NCI-H2029 treated with DMSO at 0.1 percent for 48 hours (cell line): ENCODE measurements around the gene CBX2.
"Not testable (repeated sequence)": the region's sequence is repeated elsewhere in the genome, so short reads cannot be mapped to it uniquely, and the experiment has no call there.

Experiments used
- DNase-seq: peaks from one replicate; lab custom pipeline; 2025; lab: John Stamatoyannopoulos, UW

The CBX2 gene

GRCh38 chr17:79742951-79743476 is 34.9 kb upstream of the CBX2 start:
- DNase-seq, result no peak

DNA sequence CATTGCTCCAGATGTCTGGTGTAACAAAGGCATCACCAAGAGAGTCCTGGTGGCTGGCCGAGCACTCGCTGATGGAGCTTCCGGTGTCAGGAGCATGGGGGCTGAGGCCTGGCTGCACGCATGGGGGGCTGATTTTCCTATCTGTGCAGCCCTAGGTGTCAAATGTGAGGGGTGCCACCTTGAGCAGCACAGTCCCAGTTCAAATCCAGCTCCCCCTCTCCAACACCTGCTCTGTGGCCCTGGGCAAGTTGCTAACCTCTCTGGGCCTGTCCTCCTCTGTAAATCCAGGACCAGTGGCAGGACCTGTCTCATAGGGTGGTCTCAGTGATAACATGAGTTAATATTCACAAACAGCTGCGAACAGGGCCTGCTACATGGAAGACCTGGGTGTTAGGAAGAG is 34.3 kb upstream of the CBX2 start:
- DNase-seq, result no peak

- no peak for DNase-seq
Observed at GRCh38 chr17:79745641-79746105, 32.3 kb upstream of the CBX2 start.

- DNase-seq, result no peak
Observed at GRCh38 chr17:79746889-79747507, 30.9 kb upstream of the CBX2 start.

DNA sequence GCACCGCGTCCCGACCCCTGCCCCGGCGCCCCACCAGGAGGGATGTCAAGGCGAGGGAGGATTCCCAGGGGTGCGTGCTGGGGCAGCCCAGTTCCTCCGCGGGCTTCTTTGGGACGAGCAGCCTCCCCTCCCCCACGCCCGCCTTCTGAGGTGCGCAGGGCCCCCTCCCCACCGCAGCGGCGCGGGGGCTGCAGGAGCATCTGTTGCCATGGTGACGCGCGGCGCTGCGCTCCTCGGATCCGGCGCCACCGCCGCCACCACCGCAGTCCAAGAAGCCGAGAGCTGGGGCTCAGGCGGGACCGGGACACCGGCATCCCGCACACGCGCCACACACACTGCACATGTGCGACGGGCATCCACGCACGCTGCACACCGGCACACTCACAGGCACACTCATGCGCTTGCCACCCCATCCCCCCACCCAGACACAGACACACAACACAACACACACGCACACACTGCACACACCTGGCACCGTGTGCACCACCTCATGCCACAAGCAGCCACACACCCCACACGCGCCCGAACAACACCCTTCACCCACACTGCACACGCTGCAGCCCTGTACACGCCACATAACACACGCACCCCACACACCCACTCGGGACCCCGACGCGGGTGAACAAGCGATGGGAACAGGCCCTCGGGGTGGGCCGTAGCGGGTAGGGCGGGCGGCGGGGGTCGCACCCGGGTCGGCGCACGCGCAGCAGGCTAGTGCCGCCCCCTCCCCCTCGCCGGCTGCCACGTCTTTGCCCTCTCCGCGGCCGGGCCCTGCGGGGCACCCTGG is 30.2 kb upstream of the CBX2 start:
- DNase-seq, result no peak

DNA sequence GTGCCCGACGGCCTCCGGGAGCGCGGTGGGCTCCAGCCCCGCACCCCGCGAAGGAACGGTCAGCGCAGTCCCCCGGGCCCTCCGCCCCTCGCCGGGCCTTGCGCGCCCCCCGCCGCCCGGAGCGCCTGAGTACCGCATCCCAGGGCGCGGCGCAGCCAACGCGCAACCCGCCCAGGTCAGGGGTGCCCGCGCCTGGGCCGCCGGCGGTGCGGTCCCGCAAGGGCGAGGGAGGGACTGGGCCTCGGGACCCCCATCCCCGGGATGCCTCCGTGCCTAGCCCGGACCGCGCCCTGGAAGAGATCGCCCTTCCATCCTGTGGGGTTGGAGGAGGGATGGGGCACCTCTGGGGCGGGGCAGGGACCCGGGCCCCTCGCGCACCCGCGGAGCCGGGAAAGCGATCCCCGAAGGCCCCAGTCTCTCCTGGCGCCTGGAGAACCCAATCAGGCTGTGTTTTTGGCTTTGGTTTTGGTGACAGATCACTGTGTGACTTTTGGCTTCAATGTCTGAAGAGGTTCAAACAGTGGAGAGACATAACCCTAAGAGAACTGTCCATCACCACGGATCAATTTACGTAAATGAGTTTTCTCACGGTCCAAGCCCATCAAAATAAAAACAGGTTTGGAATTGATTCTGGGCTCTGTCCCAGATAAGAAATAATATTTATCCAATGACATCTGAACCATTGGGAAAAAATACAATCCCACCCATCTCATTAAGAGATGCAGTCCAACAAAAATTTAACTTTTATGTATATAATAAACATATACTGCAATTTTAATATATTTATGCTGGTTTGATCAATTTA is 29.5 kb upstream of the CBX2 start:
- DNase-seq, result no peak

DNA sequence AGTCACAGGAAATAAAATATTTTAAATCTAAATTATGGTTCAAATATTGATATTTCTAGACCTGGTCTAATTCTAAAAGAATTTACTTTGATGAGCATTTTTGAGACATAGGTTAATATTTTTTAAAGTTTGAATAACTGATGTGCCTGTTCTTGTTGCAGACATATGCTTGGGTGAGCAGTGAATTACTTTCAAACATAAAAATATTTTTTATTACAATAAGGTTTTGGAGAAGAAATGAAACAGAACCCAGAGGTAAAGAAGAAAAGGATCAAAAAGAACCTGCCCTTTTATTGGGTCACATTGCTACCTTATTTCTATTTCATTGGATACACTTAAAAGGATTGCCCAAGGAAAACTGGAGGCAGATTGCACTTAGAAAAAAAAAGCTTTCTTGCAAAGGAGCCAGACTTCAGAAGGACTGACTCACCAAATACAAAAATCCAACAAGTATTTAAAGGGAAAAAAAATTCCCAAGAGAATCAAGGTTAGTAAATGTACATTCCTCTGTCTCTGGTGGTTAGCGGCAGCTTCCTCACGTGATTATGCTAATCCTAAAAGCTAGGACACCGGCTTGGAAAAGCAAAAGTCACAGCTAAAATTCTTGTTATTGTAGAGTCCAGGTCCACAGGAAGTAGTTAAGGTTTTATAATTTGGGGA is 28.7 kb upstream of the CBX2 start:
- no peak for DNase-seq

- no peak for DNase-seq
Observed at GRCh38 chr17:79749958-79750357, 28.0 kb upstream of the CBX2 start.

GRCh38 chr17:79750650-79751545 is 27.1 kb upstream of the CBX2 start:
- no peak for DNase-seq

- DNase-seq, result no peak
Observed at GRCh38 chr17:79752175-79752574, 25.8 kb upstream of the CBX2 start.

DNA sequence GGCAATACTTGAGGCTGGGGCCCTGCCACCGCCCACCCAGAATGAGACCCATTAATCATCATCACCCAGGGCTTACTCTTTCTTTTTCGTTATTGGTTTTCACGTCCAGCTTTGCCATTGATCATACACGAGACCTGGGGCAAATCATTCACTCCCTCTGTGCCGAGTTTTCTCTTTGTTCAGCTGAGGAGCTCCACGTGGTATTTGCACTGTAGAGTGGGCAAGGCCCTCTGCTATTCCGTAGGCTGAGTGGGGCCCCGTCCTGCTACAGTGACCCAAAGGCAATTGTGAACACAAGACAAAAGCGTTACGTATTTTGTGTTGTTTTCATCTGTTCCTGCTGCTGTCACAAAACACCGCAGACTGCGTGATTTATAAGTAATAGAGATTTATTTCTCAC is 23.6 kb upstream of the CBX2 start:
- DNase-seq, result no peak

- not testable (repeated sequence) for DNase-seq
Observed at GRCh38 chr17:79754903-79755302, 23.0 kb upstream of the CBX2 start.

GRCh38 chr17:79755591-79755990 is 22.4 kb upstream of the CBX2 start:
- DNase-seq, result no peak

DNA sequence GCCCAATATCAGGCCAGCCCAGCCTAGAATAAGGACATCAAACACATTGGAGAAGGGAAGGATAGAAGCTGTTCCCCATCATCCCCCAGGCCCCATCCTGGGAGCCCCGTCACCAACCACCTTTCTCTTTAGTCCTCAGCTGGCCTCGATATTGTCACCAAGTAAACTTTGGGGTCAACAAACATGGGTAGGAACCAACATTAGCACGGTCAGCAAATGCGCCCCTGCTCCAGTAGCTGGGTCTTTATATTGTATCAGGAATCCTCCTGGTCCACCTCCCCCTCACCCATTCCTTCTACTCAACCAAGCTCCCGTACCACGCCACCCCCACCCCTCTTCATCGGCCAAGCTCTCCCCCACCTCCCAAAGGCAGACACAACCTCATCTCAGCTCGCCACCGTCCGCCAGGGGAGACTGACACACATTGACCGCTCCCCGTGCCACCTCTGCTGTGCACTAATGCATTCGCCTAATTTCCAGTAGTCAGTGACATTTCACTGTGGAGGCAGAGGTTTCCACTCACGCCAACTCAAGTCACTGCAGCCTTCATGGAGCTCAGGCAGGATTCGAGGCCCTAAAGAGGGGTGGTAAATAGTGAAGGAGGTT is 20.7 kb upstream of the CBX2 start:
- DNase-seq, result no peak

- DNase-seq, result no peak
Observed at GRCh38 chr17:79758271-79758670, 19.7 kb upstream of the CBX2 start.

DNA sequence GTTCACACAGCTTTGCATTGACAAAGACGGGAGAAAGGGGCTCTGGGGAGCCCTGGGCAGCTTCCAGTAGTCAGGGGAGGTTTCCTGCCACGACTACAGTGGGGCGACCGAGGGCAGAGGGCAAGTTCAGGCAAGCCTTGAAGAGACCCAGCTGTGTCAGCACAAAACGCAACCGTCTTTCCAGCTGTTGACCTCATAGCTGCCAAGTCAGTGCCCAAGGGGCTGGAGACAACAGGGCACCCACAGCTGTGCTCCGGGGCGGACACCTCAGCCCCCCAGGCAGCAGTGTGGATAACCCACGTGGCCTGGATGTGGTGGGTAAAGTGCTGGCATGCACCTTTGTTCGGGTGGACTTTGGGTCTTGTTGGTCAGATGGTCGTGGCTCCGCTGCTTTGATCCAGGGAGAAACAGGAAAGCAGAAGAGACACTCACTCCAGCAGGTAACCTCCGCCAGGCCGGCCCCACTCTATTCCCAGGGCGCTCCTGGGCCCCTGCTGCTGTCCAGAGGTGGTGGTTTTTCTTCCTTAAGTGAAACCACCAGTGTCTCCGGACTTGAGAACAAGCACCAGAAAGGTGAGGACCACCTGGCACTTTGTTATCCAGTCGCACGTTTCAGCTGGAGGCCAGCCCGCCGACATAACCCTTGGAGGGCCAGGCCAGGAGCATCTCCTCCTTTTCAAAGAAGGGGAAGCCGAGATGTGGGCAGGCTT is 17.6 kb upstream of the CBX2 start:
- no peak for DNase-seq

GRCh38 chr17:79761894-79762589 is 15.9 kb upstream of the CBX2 start:
- no peak for DNase-seq

DNA sequence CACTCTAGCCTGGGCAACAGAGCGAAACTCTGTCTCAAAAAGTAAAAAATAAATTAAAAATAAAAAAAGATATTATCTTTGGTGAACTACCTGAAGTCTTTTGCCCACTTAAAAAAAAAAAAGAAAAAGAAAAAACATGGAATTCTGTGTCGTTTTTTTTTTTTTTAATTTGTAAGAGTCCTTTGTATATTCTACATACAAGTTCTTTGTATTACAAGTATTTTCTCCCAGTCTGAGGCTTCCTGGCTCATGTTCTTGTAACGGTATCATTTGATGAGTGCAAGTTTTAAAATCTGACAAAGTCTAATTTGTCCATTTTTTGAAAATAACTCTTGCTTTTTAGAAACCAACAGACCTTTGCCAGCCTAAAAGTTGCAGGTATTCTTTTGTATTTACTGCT is 12.2 kb upstream of the CBX2 start:
- no peak for DNase-seq
